Mucosa of rectum (tissue), 2 donors: ENCODE results near the gene ITK.

Source experiments
- H3K27ac ChIP-seq, 2 donors: one replicate each; pipeline ENCODE4 v1.7.0; 2013; ENCODE audit warnings: inconsistent platforms in 2 of 2, low read depth in 2 of 2, low read length in 2 of 2
- H3K27me3 ChIP-seq, 2 donors: one replicate each; pipeline ENCODE4 v1.7.0; 2013; ENCODE audit warnings: low read length in 2 of 2; ENCODE audit not compliant: control insufficient read depth in 2 of 2, insufficient read depth in 2 of 2
- H3K36me3 ChIP-seq, 2 donors: one replicate each; pipeline ENCODE4 v1.7.0; 2013; ENCODE audit warnings: low read length in 2 of 2; ENCODE audit not compliant: control insufficient read depth in 2 of 2, insufficient read depth in 2 of 2
- H3K4me1 ChIP-seq, 2 donors: one replicate each; pipeline ENCODE4 v1.7.0; 2013; ENCODE audit warnings: low read length in 2 of 2, mild to moderate bottlenecking in 1 of 2; ENCODE audit not compliant: control insufficient read depth in 2 of 2, insufficient read depth in 2 of 2
- H3K4me3 ChIP-seq, 2 donors: one replicate each; pipeline ENCODE4 v1.7.0; 2013; ENCODE audit warnings: low read length in 2 of 2
- H3K9ac ChIP-seq, 2 donors: one replicate each; pipeline ENCODE4 v1.7.0; 2013; ENCODE audit warnings: low read length in 2 of 2, low read depth in 1 of 2, mild to moderate bottlenecking in 1 of 2
- H3K9me3 ChIP-seq, 2 donors: one replicate each; pipeline ENCODE4 v1.7.0; 2013; ENCODE audit warnings: low read length in 2 of 2; ENCODE audit not compliant: control insufficient read depth in 2 of 2
- donor health status: healthy.
- donor health status: Normal muscosa, but diverticular disease.

Gene ITK

DNA sequence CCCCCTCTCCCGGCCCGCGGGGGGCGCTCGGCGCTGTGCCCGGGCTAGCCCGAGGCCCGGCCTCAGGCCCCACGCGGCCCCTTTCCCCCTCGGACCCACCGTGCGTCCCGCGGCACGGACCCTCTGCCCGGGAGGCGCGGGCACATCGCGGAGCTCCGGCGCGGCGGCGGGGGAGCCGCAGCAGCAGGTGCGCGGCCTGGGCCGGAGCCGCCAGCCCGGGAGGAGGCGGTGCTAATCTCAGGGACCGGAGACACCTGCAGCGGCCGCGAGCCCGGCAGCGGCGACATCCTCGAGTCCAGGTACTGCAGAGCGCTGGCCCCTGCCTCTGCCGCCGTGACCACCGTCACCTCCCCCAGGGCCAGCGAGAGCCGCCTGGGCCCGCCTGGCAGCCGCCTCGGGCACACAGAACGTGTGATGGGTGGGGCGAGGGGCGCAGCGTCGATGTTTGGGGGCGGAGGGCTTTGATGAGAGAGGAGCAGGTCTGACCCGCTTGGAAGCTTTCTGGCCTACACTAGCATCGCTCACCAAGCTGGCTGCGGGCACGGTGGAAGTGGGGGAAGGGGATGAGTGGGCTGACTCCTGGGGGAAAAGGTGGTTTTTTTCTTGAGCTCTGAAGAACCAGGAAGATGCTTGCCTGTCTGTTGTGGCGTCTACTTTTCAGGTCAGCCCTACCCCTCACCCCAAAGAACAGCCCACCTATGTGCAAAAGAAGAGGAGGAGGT, 85.8 kb downstream of the ITK start:
- peaks cover 5 to 23% of the 10 kb centered on the region in 2 donors for H3K4me1 ChIP-seq
- H3K36me3 ChIP-seq = no peaks in the 10 kb centered on the region
- H3K9ac ChIP-seq = peak overlapping the region; percentile 52 to 63
- peaks cover 0 to 4% of the 10 kb centered on the region in 2 donors for H3K27me3 ChIP-seq
- peak overlapping the region; percentile 69 to 74 for H3K4me3 ChIP-seq
- H3K9me3 ChIP-seq = no peaks in the 10 kb centered on the region
- peak overlapping the region; percentile 43 to 79 for H3K27ac ChIP-seq

- Histone ChIP-seq H3K4me3 (peak overlapping the region; percentile 69 to 74), H3K36me3 (no peaks in the 10 kb centered on the region), H3K9me3 (no peaks in the 10 kb centered on the region), H3K9ac (peak overlapping the region in 1 of 2 donors; percentile 44), H3K27ac (peak overlapping the region; percentile 43 to 79), H3K27me3 (peaks cover 0 to 4% of the 10 kb centered on the region in 2 donors), H3K4me1 (peaks cover 5 to 23% of the 10 kb centered on the region in 2 donors)
Measured at GRCh38 chr5:157267025-157267424, 86.4 kb downstream of the ITK start.

GRCh38 chr5:157267761-157268480, 87.3 kb downstream of the ITK start:
- Histone ChIP-seq H3K9ac (no peak overlapping the region), H3K27me3 (peaks cover 0 to 4% of the 10 kb centered on the region in 2 donors), H3K27ac (no peak overlapping the region), H3K36me3 (no peaks in the 10 kb centered on the region), H3K4me3 (peak overlapping the region in 1 of 2 donors; percentile 49), H3K4me1 (peaks cover 5 to 23% of the 10 kb centered on the region in 2 donors), H3K9me3 (no peaks in the 10 kb centered on the region)

DNA sequence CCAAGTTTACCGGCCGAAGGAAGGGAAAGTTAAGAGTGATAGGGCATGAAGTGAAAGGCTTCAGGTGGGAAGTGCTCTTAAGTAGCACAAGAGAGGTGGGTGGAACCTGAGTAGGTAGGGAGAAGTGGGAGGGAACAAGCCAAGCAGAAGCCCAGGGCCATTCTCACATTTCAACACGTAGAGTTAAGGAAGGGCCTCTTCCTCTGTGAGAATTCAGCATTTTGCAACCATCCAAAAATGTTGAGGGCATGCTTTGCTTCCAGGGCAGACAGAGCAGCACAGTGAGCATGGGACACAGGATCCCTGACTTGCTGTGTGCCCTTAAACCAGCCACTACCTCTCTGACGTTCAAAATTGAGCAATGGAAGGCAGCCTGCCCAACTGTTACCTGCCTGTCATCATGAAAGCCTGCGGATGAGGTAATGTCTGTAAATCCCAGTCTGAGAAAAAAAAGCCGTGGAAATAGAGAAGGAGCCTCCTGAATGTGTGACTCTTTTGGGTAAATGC, 88.6 kb downstream of the ITK start:
- Histone ChIP-seq H3K27me3 (peaks cover 0 to 4% of the 10 kb centered on the region in 2 donors), H3K9ac (no peak overlapping the region), H3K4me3 (peak overlapping the region in 1 of 2 donors; percentile 3), H3K4me1 (peaks cover 5 to 20% of the 10 kb centered on the region in 2 donors), H3K36me3 (no peaks in the 10 kb centered on the region), H3K27ac (peak overlapping the region in 1 of 2 donors; percentile 34), H3K9me3 (no peaks in the 10 kb centered on the region)

- no peak overlapping the region for H3K9ac ChIP-seq
- peaks cover 5 to 20% of the 10 kb centered on the region in 2 donors for H3K4me1 ChIP-seq
Measured at GRCh38 chr5:157269761-157270272, 89.2 kb downstream of the ITK start.

DNA sequence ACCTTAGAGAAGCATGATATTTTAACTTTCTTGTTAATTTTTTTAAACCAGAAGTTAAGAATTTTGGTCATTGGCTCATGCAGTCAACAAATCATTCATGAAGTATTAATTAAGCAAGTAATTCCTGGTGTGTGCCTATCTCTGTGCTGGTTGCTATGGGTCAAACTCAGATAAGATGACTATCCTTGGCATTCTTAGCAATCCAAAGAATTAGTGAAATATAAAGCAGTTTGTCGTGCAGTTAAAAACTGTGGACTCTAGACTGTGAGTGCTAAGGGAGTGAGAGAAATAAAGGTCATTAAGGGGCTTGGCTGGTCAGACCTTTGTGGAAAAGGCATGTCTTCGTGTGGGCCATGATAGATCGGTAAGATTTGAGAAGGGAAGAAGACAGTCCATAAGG, 90.1 kb downstream of the ITK start:
- Histone ChIP-seq H3K27me3 (peaks cover 0 to 4% of the 10 kb centered on the region in 2 donors), H3K4me1 (peaks cover 0 to 16% of the 10 kb centered on the region in 2 donors), H3K36me3 (no peaks in the 10 kb centered on the region), H3K4me3 (no peak overlapping the region), H3K9ac (no peak overlapping the region), H3K27ac (peak overlapping the region in 1 of 2 donors; percentile 84), H3K9me3 (no peaks in the 10 kb centered on the region)

More at GRCh38 chr5:157269761-157270272, 89.2 kb downstream of the ITK start:
- Histone ChIP-seq H3K27ac (peak overlapping the region in 1 of 2 donors; percentile 33), H3K36me3 (no peaks in the 10 kb centered on the region), H3K4me3 (no peak overlapping the region), H3K9me3 (no peaks in the 10 kb centered on the region), H3K27me3 (peaks cover 0 to 4% of the 10 kb centered on the region in 2 donors)

DNA sequence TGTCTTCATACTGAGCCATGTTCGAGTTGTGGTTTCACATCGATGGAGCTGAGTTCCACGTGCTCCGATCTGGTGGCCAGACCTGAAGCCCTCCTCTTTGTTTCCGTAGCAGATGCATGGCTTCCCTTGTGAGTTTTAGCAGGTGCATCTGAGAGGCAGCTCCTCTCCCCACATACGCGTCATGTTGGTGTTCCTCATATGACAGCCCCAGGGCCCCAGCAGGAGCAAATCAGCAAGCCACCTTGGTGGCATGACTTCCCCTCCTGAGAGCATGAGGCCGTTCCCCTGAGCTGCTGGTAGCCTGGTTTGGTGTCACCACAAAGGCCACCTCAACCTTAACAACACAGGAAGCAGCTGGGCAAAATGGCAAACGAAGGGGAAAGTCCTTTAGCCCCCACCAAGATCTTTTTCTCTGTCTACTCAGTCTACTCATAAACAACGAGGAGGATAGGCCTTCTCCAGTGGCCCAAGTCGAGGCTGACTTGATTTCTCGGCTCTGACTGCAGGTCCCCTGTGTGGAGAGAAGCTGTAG, 91.2 kb downstream of the ITK start:
- Histone ChIP-seq H3K9me3 (no peaks in the 10 kb centered on the region), H3K4me3 (peak overlapping the region in 1 of 2 donors; percentile 18), H3K9ac (no peak overlapping the region), H3K27ac (peak overlapping the region; percentile 69 to 84), H3K4me1 (peaks cover 0 to 12% of the 10 kb centered on the region in 2 donors), H3K36me3 (no peaks in the 10 kb centered on the region), H3K27me3 (peaks cover 0 to 2% of the 10 kb centered on the region in 2 donors)

GRCh38 chr5:157273131-157273556, 92.5 kb downstream of the ITK start:
- peak overlapping the region in 1 of 2 donors; percentile 68 for H3K27ac ChIP-seq
- no peaks in the 10 kb centered on the region for H3K27me3 ChIP-seq
- no peaks in the 10 kb centered on the region for H3K9me3 ChIP-seq
- peaks cover 0 to 7% of the 10 kb centered on the region in 2 donors for H3K4me1 ChIP-seq
- no peak overlapping the region for H3K9ac ChIP-seq
- H3K36me3 ChIP-seq = no peaks in the 10 kb centered on the region
- no peak overlapping the region for H3K4me3 ChIP-seq

DNA sequence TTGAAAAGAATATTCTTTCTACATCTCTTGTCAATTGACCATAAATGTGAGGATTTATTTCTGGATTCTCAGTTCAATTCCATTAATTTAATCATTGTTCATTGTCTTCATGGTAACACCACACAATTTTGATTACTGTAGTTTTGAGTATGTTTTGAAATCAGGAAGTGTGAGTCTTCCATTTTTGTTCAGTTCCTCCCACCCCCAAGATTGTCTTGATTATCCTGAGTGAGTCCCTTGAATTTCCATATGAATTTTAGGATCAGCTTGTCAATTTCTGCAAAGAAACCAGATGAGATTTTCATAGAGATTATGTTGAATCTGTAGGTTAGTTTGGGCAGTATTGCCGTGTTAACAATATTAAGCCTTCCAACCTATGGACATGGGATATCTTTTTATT, 94.8 kb downstream of the ITK start:
- Histone ChIP-seq H3K9me3 (no peaks in the 10 kb centered on the region), H3K27me3 (no peaks in the 10 kb centered on the region), H3K36me3 (no peaks in the 10 kb centered on the region), H3K4me1 (peaks cover 0 to 4% of the 10 kb centered on the region in 2 donors), H3K27ac (no peak overlapping the region), H3K4me3 (no peak overlapping the region), H3K9ac (no peak overlapping the region)
